GM21786 (cell line): ENCODE data around the gene ELF3.
"Not testable (repeated sequence)": the region's sequence is repeated elsewhere in the genome, so short reads cannot be mapped to it uniquely, and the experiment has no call there.

Source experiments
- ATAC-seq: cut with Tn5 transposase; IDR thresholded peaks from one replicate; pipeline ENCODE4 v1.9.1; 2021; ENCODE audit not compliant: unreplicated experiment

Gene ELF3

GRCh38 chr1:202010180-202011015 lies at the start of gene ELF3:
ELF3 (plus strand) TSS chr1:202010587; CDS start chr1:202011137, 550 bp downstream.
- peak; percentile 92 for ATAC-seq

GRCh38 chr1:201962382-201962781 lies 48.0 kb upstream of the ELF3 start:
- not testable (repeated sequence) for ATAC-seq

- no peak for ATAC-seq
Measured at GRCh38 chr1:201964261-201964660, 46.1 kb upstream of the ELF3 start.

- ATAC-seq, result no peak
Measured at GRCh38 chr1:201966171-201966570, 44.2 kb upstream of the ELF3 start.

GRCh38 chr1:201968202-201968925 lies 42.0 kb upstream of the ELF3 start:
- ATAC-seq, result no peak

- ATAC-seq, result no peak
Measured at GRCh38 chr1:201970334-201971159, 39.8 kb upstream of the ELF3 start.

GRCh38 chr1:201982082-201982622 lies 28.2 kb upstream of the ELF3 start:
- ATAC-seq, result peak; percentile 68

GRCh38 chr1:201982623-201983379 lies 27.6 kb upstream of the ELF3 start, which contains the start of gene RNPEP:
RNPEP (plus strand) TSS chr1:201982648; CDS start chr1:201982667, 19 bp downstream.
- ATAC-seq, result peak; percentile 52

GRCh38 chr1:201983380-201983805 lies 27.0 kb upstream of the ELF3 start:
- ATAC-seq, result no peak

- ATAC-seq, result no peak
Measured at GRCh38 chr1:201984446-201984845, 25.9 kb upstream of the ELF3 start.

GRCh38 chr1:201985355-201985754 lies 25.0 kb upstream of the ELF3 start:
- no peak for ATAC-seq

GRCh38 chr1:201988601-201989000 lies 21.8 kb upstream of the ELF3 start:
- ATAC-seq, result no peak

- ATAC-seq, result no peak
Measured at GRCh38 chr1:201989354-201990128, 20.8 kb upstream of the ELF3 start.

GRCh38 chr1:201990427-201990826 lies 20.0 kb upstream of the ELF3 start:
- no peak for ATAC-seq

- no peak for ATAC-seq
Measured at GRCh38 chr1:201999625-202000238, 10.7 kb upstream of the ELF3 start.

- ATAC-seq, result no peak
Measured at GRCh38 chr1:202002507-202002906, 7.9 kb upstream of the ELF3 start.

GRCh38 chr1:202004711-202005110 lies 5.7 kb upstream of the ELF3 start:
- ATAC-seq, result no peak

GRCh38 chr1:202005958-202006357 lies 4.4 kb upstream of the ELF3 start:
- no peak for ATAC-seq

GRCh38 chr1:202007304-202007703 lies 3.1 kb upstream of the ELF3 start:
- no peak for ATAC-seq
